CD4-positive, CD25-positive, alpha-beta regulatory T cell (primary cell): ENCODE results near the gene RHBG. TPM values are rescaled to one million over a fixed set of nuclear protein-coding genes. Genes with fewer than 3 reads are reported as not detected.

Experiments used
- ATAC-seq, 2 donors: fragments of 150-1000 bp; cut with Tn5 transposase; one replicate each; pipeline ENCODE4 v1.10.0; 2021; ENCODE audit warnings: low read depth in 2 of 2, moderate number of reproducible peaks in 2 of 2, moderate library complexity in 1 of 2
- DNase-seq, 3 donors: peaks; one replicate each; pipeline versions ENCODE4 v3.0.0 to v3.0.0-alpha.2; 2012 to 2022; ENCODE audit warnings: mixed read lengths in 1 of 3
- H3K27ac ChIP-seq: one replicate; pipeline ENCODE4 v1.7.0; 2013; ENCODE audit warnings: mild to moderate bottlenecking, low read length; ENCODE audit not compliant: insufficient read depth, poor library complexity, severe bottlenecking
- H3K27me3 ChIP-seq: one replicate; pipeline ENCODE4 v1.7.0; 2013; ENCODE audit warnings: low read length; ENCODE audit not compliant: control insufficient read depth, insufficient read depth
- H3K36me3 ChIP-seq: one replicate; pipeline ENCODE4 v1.7.0; 2013; ENCODE audit warnings: mild to moderate bottlenecking, low read length, moderate library complexity; ENCODE audit not compliant: control insufficient read depth, insufficient read depth
- H3K4me1 ChIP-seq: 2 replicates; pipeline ENCODE4 v1.7.0; 2013; ENCODE audit warnings: mild to moderate bottlenecking, low read length; ENCODE audit not compliant: insufficient read depth, control insufficient read depth, poor library complexity, severe bottlenecking
- H3K4me3 ChIP-seq: one replicate; pipeline ENCODE4 v1.7.0; 2013; ENCODE audit warnings: low read depth, mild to moderate bottlenecking, low read length, moderate library complexity
- H3K9me3 ChIP-seq, 2 experiments: 1 replicate in 1 of 2; 2 replicates in 1 of 2; pipeline ENCODE4 v1.7.0; 2013; ENCODE audit warnings: low read length in 2 of 2, mild to moderate bottlenecking in 1 of 2, moderate library complexity in 1 of 2; ENCODE audit not compliant: control insufficient read depth in 2 of 2
- H3K27ac Mint-ChIP-seq, 3 donors: one replicate each; pipeline ENCODE4 v1.8.0; 2020 to 2022; ENCODE audit warnings: mild to moderate bottlenecking in 3 of 3, mixed read lengths in 3 of 3, moderate library complexity in 2 of 3
- H3K27me3 Mint-ChIP-seq: one replicate; pipeline ENCODE4 v1.8.0; 2022; ENCODE audit warnings: mild to moderate bottlenecking, mixed read lengths
- H3K36me3 Mint-ChIP-seq: one replicate; pipeline ENCODE4 v1.8.0; 2020; ENCODE audit warnings: mixed read lengths
- H3K4me1 Mint-ChIP-seq, 4 donors: one replicate each; pipeline ENCODE4 v1.8.0; 2020 to 2022; ENCODE audit warnings: mixed read lengths in 4 of 4, mild to moderate bottlenecking in 1 of 4
- H3K4me3 Mint-ChIP-seq, 4 donors: one replicate each; pipeline ENCODE4 v1.8.0; 2020 to 2022; ENCODE audit warnings: mild to moderate bottlenecking in 4 of 4, mixed read lengths in 4 of 4, moderate library complexity in 3 of 4
- H3K9me3 Mint-ChIP-seq, 7 donors: one replicate each; pipeline ENCODE4 v1.8.0; 2020 to 2022; ENCODE audit warnings: mixed read lengths in 7 of 7, mild to moderate bottlenecking in 3 of 7, moderate library complexity in 2 of 7
- polyA plus RNA-seq, 4 donors: library from polyadenylated mRNA; unstranded; fragments of 300-500 nt; fragmentation: Illumina TruSeq; gene quantifications; one replicate each; pipeline ENCODE4 v1.2.3, GENCODE V29; 2021
- total RNA-seq: library from RNA; stranded (reverse); gene quantifications from one replicate; pipeline ENCODE4 v1.2.3, GENCODE V29; 2022

The RHBG gene
- total and polyA plus RNA-seq, 5 donors from 2014 or later, result not detected

- DNase-seq (peak; percentile 31 to 67 (median 52)), ATAC-seq (peak; percentile 69 to 76)
- peak overlapping the region; percentile 75 for H3K4me3 ChIP-seq
- no peak overlapping the region for H3K27ac ChIP-seq
- Mint-ChIP-seq H3K27me3 (peaks cover 93% of the 10 kb centered on the region), H3K4me1 (peaks cover 0 to 32% (median 15%) of the 10 kb centered on the region in 4 donors), H3K9me3 (peaks cover 0 to 1% (median 0%) of the 10 kb centered on the region in 7 donors), H3K27ac (peak overlapping the region in 2 of 3 donors; percentile 70 to 88), H3K4me3 (peak overlapping the region; percentile 88 to 98 (median 92)), H3K36me3 (no peaks in the 10 kb centered on the region)
- H3K4me1 ChIP-seq, result peaks cover 25% of the 10 kb centered on the region
- no peaks in the 10 kb centered on the region for H3K9me3 ChIP-seq
- no peaks in the 10 kb centered on the region for H3K36me3 ChIP-seq
- H3K27me3 ChIP-seq, result peaks cover 45% of the 10 kb centered on the region
Observed at GRCh38 chr1:156420205-156421061, 51.4 kb downstream of the RHBG start.

GRCh38 chr1:156421062-156421938 is 52.3 kb downstream of the RHBG start:
- Mint-ChIP-seq H3K36me3 (no peaks in the 10 kb centered on the region), H3K27ac (peak overlapping the region in 1 of 3 donors; percentile 45), H3K9me3 (peaks cover 0 to 1% (median 0%) of the 10 kb centered on the region in 7 donors), H3K4me3 (peak overlapping the region; percentile 79 to 98 (median 92)), H3K27me3 (peaks cover 84% of the 10 kb centered on the region), H3K4me1 (peaks cover 0 to 32% (median 15%) of the 10 kb centered on the region in 4 donors)
- peaks cover 52% of the 10 kb centered on the region for H3K27me3 ChIP-seq
- no peaks in the 10 kb centered on the region for H3K9me3 ChIP-seq
- peak overlapping the region; percentile 19 for H3K4me3 ChIP-seq
- ATAC-seq (peak; percentile 41 to 64), DNase-seq (peak; percentile 39 to 72 (median 46))
- no peak overlapping the region for H3K27ac ChIP-seq
- no peaks in the 10 kb centered on the region for H3K36me3 ChIP-seq
- H3K4me1 ChIP-seq, result peaks cover 25% of the 10 kb centered on the region

GRCh38 chr1:156421939-156422601 is 53.1 kb downstream of the RHBG start:
- Mint-ChIP-seq H3K4me1 (peaks cover 0 to 32% (median 15%) of the 10 kb centered on the region in 4 donors), H3K9me3 (peaks cover 0 to 1% (median 0%) of the 10 kb centered on the region in 7 donors), H3K36me3 (no peaks in the 10 kb centered on the region), H3K27me3 (peaks cover 83% of the 10 kb centered on the region), H3K27ac (peak overlapping the region in 1 of 3 donors; percentile 45), H3K4me3 (peak overlapping the region; percentile 79 to 92 (median 86))
- Histone ChIP-seq H3K27ac (no peak overlapping the region), H3K27me3 (peaks cover 54% of the 10 kb centered on the region), H3K36me3 (no peaks in the 10 kb centered on the region), H3K9me3 (no peaks in the 10 kb centered on the region), H3K4me1 (peaks cover 25% of the 10 kb centered on the region), H3K4me3 (no peak overlapping the region)
- DNase-seq, result no peak
- ATAC-seq, result no peak

- DNase-seq, result no peak
- Histone ChIP-seq H3K4me1 (peaks cover 25% of the 10 kb centered on the region), H3K9me3 (no peaks in the 10 kb centered on the region), H3K36me3 (no peaks in the 10 kb centered on the region), H3K27me3 (peaks cover 56% of the 10 kb centered on the region), H3K4me3 (no peak overlapping the region), H3K27ac (no peak overlapping the region)
- Mint-ChIP-seq H3K27me3 (peaks cover 83% of the 10 kb centered on the region), H3K36me3 (no peaks in the 10 kb centered on the region), H3K9me3 (peaks cover 0 to 1% (median 0%) of the 10 kb centered on the region in 7 donors), H3K4me3 (peak overlapping the region in 2 of 4 donors; percentile 79 to 91), H3K4me1 (peaks cover 0 to 32% (median 15%) of the 10 kb centered on the region in 4 donors), H3K27ac (no peak overlapping the region)
- no peak for ATAC-seq
Observed at GRCh38 chr1:156422602-156423091, 53.6 kb downstream of the RHBG start.

- H3K4me3 Mint-ChIP-seq, result peak overlapping the region in 1 of 4 donors; percentile 79
- DNase-seq, result no peak
- H3K27me3 ChIP-seq, result peaks cover 60% of the 10 kb centered on the region
- no peaks in the 10 kb centered on the region for H3K36me3 Mint-ChIP-seq
- H3K27ac ChIP-seq, result no peak overlapping the region
- H3K4me3 ChIP-seq, result no peak overlapping the region
- H3K9me3 ChIP-seq, result no peaks in the 10 kb centered on the region
- no peak for ATAC-seq
- H3K27me3 Mint-ChIP-seq, result peaks cover 83% of the 10 kb centered on the region
- no peaks in the 10 kb centered on the region for H3K9me3 Mint-ChIP-seq
- H3K4me1 ChIP-seq, result peaks cover 25% of the 10 kb centered on the region
- H3K27ac Mint-ChIP-seq, result no peak overlapping the region
- peaks cover 0 to 32% (median 15%) of the 10 kb centered on the region in 4 donors for H3K4me1 Mint-ChIP-seq
- no peaks in the 10 kb centered on the region for H3K36me3 ChIP-seq
Observed at GRCh38 chr1:156423422-156424352, 54.7 kb downstream of the RHBG start.

- H3K36me3 ChIP-seq, result no peaks in the 10 kb centered on the region
- DNase-seq (no peak), ATAC-seq (no peak)
- no peaks in the 10 kb centered on the region for H3K36me3 Mint-ChIP-seq
- peaks cover 0 to 23% (median 10%) of the 10 kb centered on the region in 4 donors for H3K4me1 Mint-ChIP-seq
- no peaks in the 10 kb centered on the region for H3K9me3 ChIP-seq
- H3K27me3 ChIP-seq, result peaks cover 64% of the 10 kb centered on the region
- peaks cover 83% of the 10 kb centered on the region for H3K27me3 Mint-ChIP-seq
- peak overlapping the region in 1 of 4 donors; percentile 11 for H3K4me3 Mint-ChIP-seq
- no peak overlapping the region for H3K27ac ChIP-seq
- peaks cover 21% of the 10 kb centered on the region for H3K4me1 ChIP-seq
- peaks cover 0 to 3% (median 0%) of the 10 kb centered on the region in 7 donors for H3K9me3 Mint-ChIP-seq
- no peak overlapping the region for H3K27ac Mint-ChIP-seq
- no peak overlapping the region for H3K4me3 ChIP-seq
Observed at GRCh38 chr1:156424806-156425432, 55.9 kb downstream of the RHBG start.
